Mucosa of rectum (tissue), 2 donors: ENCODE results near the gene CCDC38.

ENCODE experiments used
- H3K27ac ChIP-seq, 2 donors: one replicate each; pipeline ENCODE4 v1.7.0; 2013; ENCODE audit warnings: inconsistent platforms in 2 of 2, low read depth in 2 of 2, low read length in 2 of 2
- H3K27me3 ChIP-seq, 2 donors: one replicate each; pipeline ENCODE4 v1.7.0; 2013; ENCODE audit warnings: low read length in 2 of 2; ENCODE audit not compliant: control insufficient read depth in 2 of 2, insufficient read depth in 2 of 2
- H3K36me3 ChIP-seq, 2 donors: one replicate each; pipeline ENCODE4 v1.7.0; 2013; ENCODE audit warnings: low read length in 2 of 2; ENCODE audit not compliant: control insufficient read depth in 2 of 2, insufficient read depth in 2 of 2
- H3K4me1 ChIP-seq, 2 donors: one replicate each; pipeline ENCODE4 v1.7.0; 2013; ENCODE audit warnings: low read length in 2 of 2, mild to moderate bottlenecking in 1 of 2; ENCODE audit not compliant: control insufficient read depth in 2 of 2, insufficient read depth in 2 of 2
- H3K4me3 ChIP-seq, 2 donors: one replicate each; pipeline ENCODE4 v1.7.0; 2013; ENCODE audit warnings: low read length in 2 of 2
- H3K9ac ChIP-seq, 2 donors: one replicate each; pipeline ENCODE4 v1.7.0; 2013; ENCODE audit warnings: low read length in 2 of 2, low read depth in 1 of 2, mild to moderate bottlenecking in 1 of 2
- H3K9me3 ChIP-seq, 2 donors: one replicate each; pipeline ENCODE4 v1.7.0; 2013; ENCODE audit warnings: low read length in 2 of 2; ENCODE audit not compliant: control insufficient read depth in 2 of 2
- donor health status: healthy.
- donor health status: Normal muscosa, but diverticular disease.

CCDC38 gene

GRCh38 chr12:95942524-95943329 lies at the start of gene CCDC38:
Gene CCDC38, minus strand, starts transcription at chr12:95942614. Its CDS starts 6,105 bp downstream, at chr12:95936509.
- peaks cover 4 to 5% of the 10 kb centered on the region in 2 donors for H3K4me1 ChIP-seq
- H3K9me3 ChIP-seq = no peaks in the 10 kb centered on the region
- H3K36me3 ChIP-seq = no peaks in the 10 kb centered on the region
- H3K27ac ChIP-seq = peak within 1 kb of the TSS; percentile 31 to 78
- H3K4me3 ChIP-seq = peak within 1 kb of the TSS; percentile 79 to 96
- no peaks in the 10 kb centered on the region for H3K27me3 ChIP-seq
- H3K9ac ChIP-seq = peak within 1 kb of the TSS; percentile 50 to 84

GRCh38 chr12:95990136-95990535 lies 47.7 kb upstream of the CCDC38 start:
- no peaks in the 10 kb centered on the region for H3K36me3 ChIP-seq
- H3K27ac ChIP-seq = no peak overlapping the region
- H3K9ac ChIP-seq = no peak overlapping the region
- no peak overlapping the region for H3K4me3 ChIP-seq
- no peaks in the 10 kb centered on the region for H3K27me3 ChIP-seq
- no peaks in the 10 kb centered on the region for H3K9me3 ChIP-seq
- H3K4me1 ChIP-seq = no peaks in the 10 kb centered on the region

GRCh38 chr12:95989504-95990123 lies 47.2 kb upstream of the CCDC38 start:
- no peaks in the 10 kb centered on the region for H3K9me3 ChIP-seq
- H3K36me3 ChIP-seq = no peaks in the 10 kb centered on the region
- H3K4me3 ChIP-seq = no peak overlapping the region
- no peaks in the 10 kb centered on the region for H3K27me3 ChIP-seq
- no peaks in the 10 kb centered on the region for H3K4me1 ChIP-seq
- H3K27ac ChIP-seq = no peak overlapping the region
- H3K9ac ChIP-seq = no peak overlapping the region

- H3K27me3 ChIP-seq = no peaks in the 10 kb centered on the region
- no peaks in the 10 kb centered on the region for H3K9me3 ChIP-seq
- no peak overlapping the region for H3K4me3 ChIP-seq
- H3K27ac ChIP-seq = no peak overlapping the region
- H3K36me3 ChIP-seq = no peaks in the 10 kb centered on the region
- no peak overlapping the region for H3K9ac ChIP-seq
- no peaks in the 10 kb centered on the region for H3K4me1 ChIP-seq
Measured at GRCh38 chr12:95988506-95989275, 46.3 kb upstream of the CCDC38 start.

- Histone ChIP-seq H3K27me3 (no peaks in the 10 kb centered on the region), H3K9ac (no peak overlapping the region), H3K4me1 (no peaks in the 10 kb centered on the region), H3K9me3 (no peaks in the 10 kb centered on the region), H3K27ac (no peak overlapping the region), H3K36me3 (no peaks in the 10 kb centered on the region), H3K4me3 (no peak overlapping the region)
Measured at GRCh38 chr12:95986635-95987570, 44.5 kb upstream of the CCDC38 start.

GRCh38 chr12:95984682-95985081 lies 42.3 kb upstream of the CCDC38 start:
- H3K36me3 ChIP-seq = no peaks in the 10 kb centered on the region
- no peaks in the 10 kb centered on the region for H3K27me3 ChIP-seq
- no peaks in the 10 kb centered on the region for H3K9me3 ChIP-seq
- no peak overlapping the region for H3K27ac ChIP-seq
- H3K4me1 ChIP-seq = no peaks in the 10 kb centered on the region
- no peak overlapping the region for H3K9ac ChIP-seq
- H3K4me3 ChIP-seq = no peak overlapping the region

- H3K4me1 ChIP-seq = no peaks in the 10 kb centered on the region
- H3K4me3 ChIP-seq = no peak overlapping the region
- H3K27ac ChIP-seq = no peak overlapping the region
- H3K27me3 ChIP-seq = no peaks in the 10 kb centered on the region
- no peaks in the 10 kb centered on the region for H3K9me3 ChIP-seq
- no peaks in the 10 kb centered on the region for H3K36me3 ChIP-seq
- H3K9ac ChIP-seq = no peak overlapping the region
Measured at GRCh38 chr12:95982602-95983001, 40.2 kb upstream of the CCDC38 start.

GRCh38 chr12:95980437-95980836 lies 38.0 kb upstream of the CCDC38 start:
- Histone ChIP-seq H3K27ac (no peak overlapping the region), H3K9ac (no peak overlapping the region), H3K9me3 (no peaks in the 10 kb centered on the region), H3K4me1 (no peaks in the 10 kb centered on the region), H3K27me3 (no peaks in the 10 kb centered on the region), H3K36me3 (no peaks in the 10 kb centered on the region), H3K4me3 (no peak overlapping the region)

GRCh38 chr12:95978774-95979173 lies 36.4 kb upstream of the CCDC38 start:
- Histone ChIP-seq H3K4me3 (no peak overlapping the region), H3K27me3 (no peaks in the 10 kb centered on the region), H3K4me1 (no peaks in the 10 kb centered on the region), H3K27ac (no peak overlapping the region), H3K36me3 (no peaks in the 10 kb centered on the region), H3K9ac (no peak overlapping the region), H3K9me3 (no peaks in the 10 kb centered on the region)
